ENCODE data around the gene GFRA3. TPM values are rescaled to one million over a fixed set of nuclear protein-coding genes. Genes with fewer than 3 reads are reported as not detected.

The GFRA3 gene
- polyA plus RNA-seq, 1 experiment: not detected

DNA sequence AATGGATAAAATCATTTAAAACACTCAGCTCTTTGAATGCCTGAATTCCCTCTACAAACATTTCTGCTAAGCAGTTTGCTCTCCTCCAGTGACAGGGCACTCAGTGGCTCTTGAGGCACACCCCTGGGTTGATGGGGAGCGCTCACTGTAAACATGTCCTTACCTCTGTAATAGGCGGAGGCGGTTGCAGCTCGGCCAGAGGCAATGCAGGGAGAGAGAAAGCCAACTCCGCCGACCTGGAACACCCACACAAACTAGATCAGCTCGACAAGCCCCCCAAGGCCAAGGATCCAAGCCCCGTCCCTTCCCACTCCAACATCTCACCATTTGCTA lies 61.6 kb downstream of the GFRA3 start:
- peak overlapping the region; percentile 98 for H3K4me3 ChIP-seq (ENCODE audit: low read depth, low read length)
- ChIA-PET POLR2A (interaction anchor here (1.0 to 2.2 kb wide), 5 partner anchors 24 to 142 kb away, joined by 3 to 10 read pairs (median 4); partner anchors contain the start of genes BRD8, FAM53C and KIF20A), CTCF (interaction anchor here (3.2 to 3.3 kb wide), 2 partner anchors 10 to 140 kb away, joined by 19 to 20 read pairs; partner anchors contain the start of gene KDM3B)
- DNase-seq (ENCODE audit: low read depth, low spot score): no peak
- no peak for TF ChIP-seq CTCF (IDR thresholded peaks at IDR 0.05; ENCODE audit: low read depth, low read length)
- H3K9me3 ChIP-seq (ENCODE audit: control insufficient read depth, insufficient read depth, low read length): no peaks in the 10 kb centered on the region
- no peaks in the 10 kb centered on the region for H3K27me3 ChIP-seq (ENCODE audit: control insufficient read depth, insufficient read depth, low read length)
- H3K27ac ChIP-seq (ENCODE audit: low read depth, low read length): peak overlapping the region; percentile 77

- Histone ChIP-seq H3K27ac (ENCODE audit: low read depth, low read length) (no peak overlapping the region), H3K4me3 (ENCODE audit: low read depth, low read length) (no peak overlapping the region), H3K9me3 (ENCODE audit: control insufficient read depth, insufficient read depth, low read length) (no peaks in the 10 kb centered on the region), H3K27me3 (ENCODE audit: control insufficient read depth, insufficient read depth, low read length) (no peaks in the 10 kb centered on the region)
- CTCF ChIA-PET: no interaction called here
- POLR2A ChIA-PET: no interaction called here
- TF ChIP-seq CTCF (IDR thresholded peaks at IDR 0.05; ENCODE audit: low read depth, low read length): no peak
- no peak for DNase-seq (ENCODE audit: low read depth, low spot score)
Measured at GRCh38 chr5:138210985-138211384, 63.4 kb downstream of the GFRA3 start.

Other genes with a start within 250 kb of the GFRA3 start
- gene FAM13B, start 241.5 kb downstream of the GFRA3 start, polyA plus RNA-seq (2011; rRNA removed): 19.0 and 25.0 TPM in 2 replicates
- not detected in 2 replicates for gene WNT8A, start 190.6 kb downstream of the GFRA3 start, polyA plus RNA-seq (2011; rRNA removed)
- 0.35 and 0.43 TPM in 2 replicates for gene NME5, start 135.2 kb downstream of the GFRA3 start, polyA plus RNA-seq (2011; rRNA removed)
- gene BRD8, start 96.0 kb downstream of the GFRA3 start, polyA plus RNA-seq (2011; rRNA removed): 59.6 and 72.2 TPM in 2 replicates
- 21.8 and 25.4 TPM in 2 replicates for gene KIF20A, start 95.5 kb downstream of the GFRA3 start, polyA plus RNA-seq (2011; rRNA removed)
- gene CDC23, start 61.3 kb downstream of the GFRA3 start, polyA plus RNA-seq (2011; rRNA removed): 30.4 and 38.1 TPM in 2 replicates
- 3.2 and 4.8 TPM in 2 replicates for gene CDC25C, start 57.2 kb upstream of the GFRA3 start, polyA plus RNA-seq (2011; rRNA removed)
- gene FAM53C, start 63.6 kb upstream of the GFRA3 start, polyA plus RNA-seq (2011; rRNA removed): 35.6 and 35.9 TPM in 2 replicates
- gene KDM3B, start 78.1 kb upstream of the GFRA3 start, polyA plus RNA-seq (2011; rRNA removed): 28.3 and 32.7 TPM in 2 replicates
- 24.7 and 36.9 TPM in 2 replicates for gene REEP2, start 164.4 kb upstream of the GFRA3 start, polyA plus RNA-seq (2011; rRNA removed)
- gene EGR1, start 190.9 kb upstream of the GFRA3 start, polyA plus RNA-seq (2011; rRNA removed): 17.0 and 24.5 TPM in 2 replicates